Ectodermal cell (in vitro differentiated cells): ENCODE results near the gene RBMS3.

ENCODE experiments used
- H3K27ac ChIP-seq: 2 replicates; pipeline ENCODE4 v1.7.0; 2013; ENCODE audit warnings: mild to moderate bottlenecking, low read depth, low read length; ENCODE audit not compliant: insufficient read depth, poor library complexity, severe bottlenecking
- H3K27me3 ChIP-seq: 2 replicates; pipeline ENCODE4 v1.7.0; 2013; ENCODE audit warnings: mild to moderate bottlenecking, low read length; ENCODE audit not compliant: insufficient read depth, control insufficient read depth, poor library complexity, severe bottlenecking
- H3K36me3 ChIP-seq: one replicate; pipeline ENCODE4 v1.7.0; 2013; ENCODE audit warnings: low read length; ENCODE audit not compliant: control insufficient read depth, insufficient read depth
- H3K4me1 ChIP-seq: one replicate; pipeline ENCODE4 v1.7.0; 2013; ENCODE audit warnings: low read length; ENCODE audit not compliant: control insufficient read depth, insufficient read depth
- H3K4me3 ChIP-seq: 2 replicates; pipeline ENCODE4 v1.7.0; 2013; ENCODE audit warnings: low read depth, low read length, control low read depth; ENCODE audit not compliant: insufficient read depth
- H3K9me3 ChIP-seq: 2 replicates; pipeline ENCODE4 v1.7.0; 2013; ENCODE audit warnings: mild to moderate bottlenecking, low read length, moderate library complexity; ENCODE audit not compliant: control insufficient read depth
- WGBS, 2 experiments: methylation state at CpG; one replicate each; pipeline ENCODE4 v1.1.7; 2013; ENCODE audit warnings: missing lambda C conversion rate in 2 of 2; 5-methylcytosine and 5-hydroxymethylcytosine counted together

Gene RBMS3

GRCh38 chr3:29952431-29952830, 671.6 kb downstream of the RBMS3 start:
- no peak overlapping the region for H3K4me3 ChIP-seq
- H3K4me1 ChIP-seq: no peaks in the 10 kb centered on the region
- H3K9me3 ChIP-seq: no peaks in the 10 kb centered on the region
- H3K36me3 ChIP-seq: no peaks in the 10 kb centered on the region
- H3K27ac ChIP-seq: no peak overlapping the region
- no peaks in the 10 kb centered on the region for H3K27me3 ChIP-seq
- WGBS, 2 experiments: no CpG with 5 or more reads among the region's 1 CpG

- no peaks in the 10 kb centered on the region for H3K27me3 ChIP-seq
- H3K4me3 ChIP-seq: no peak overlapping the region
- H3K9me3 ChIP-seq: no peaks in the 10 kb centered on the region
- H3K27ac ChIP-seq: no peak overlapping the region
- no peaks in the 10 kb centered on the region for H3K4me1 ChIP-seq
- H3K36me3 ChIP-seq: no peaks in the 10 kb centered on the region
- 97 to 100% methylated on average over 1 of the region's 1 CpG for WGBS, 2 experiments
These were observed 674.5 kb downstream of the RBMS3 start for GRCh38 chr3:29955413-29955812.

- Histone ChIP-seq H3K9me3 (no peaks in the 10 kb centered on the region), H3K4me3 (no peak overlapping the region), H3K36me3 (no peaks in the 10 kb centered on the region), H3K27me3 (no peaks in the 10 kb centered on the region), H3K4me1 (no peaks in the 10 kb centered on the region), H3K27ac (no peak overlapping the region)
- 96 to 100% methylated on average over 1 of the region's 1 CpG for WGBS, 2 experiments
These were observed 677.9 kb downstream of the RBMS3 start for GRCh38 chr3:29958816-29959215.

- Histone ChIP-seq H3K27me3 (no peaks in the 10 kb centered on the region), H3K36me3 (no peaks in the 10 kb centered on the region), H3K4me1 (peaks cover 11% of the 10 kb centered on the region), H3K4me3 (no peak overlapping the region), H3K27ac (peak overlapping the region; percentile 77), H3K9me3 (no peaks in the 10 kb centered on the region)
- WGBS, 2 experiments: 68 to 81% methylated on average over 2 of the region's 2 CpGs
These were observed 691.0 kb downstream of the RBMS3 start for GRCh38 chr3:29971895-29972294.

GRCh38 chr3:29972320-29972993, 691.6 kb downstream of the RBMS3 start:
- Histone ChIP-seq H3K9me3 (no peaks in the 10 kb centered on the region), H3K4me3 (no peak overlapping the region), H3K27me3 (no peaks in the 10 kb centered on the region), H3K36me3 (no peaks in the 10 kb centered on the region), H3K4me1 (peaks cover 11% of the 10 kb centered on the region), H3K27ac (peak overlapping the region; percentile 77)
- WGBS, 2 experiments: 0 to 6% methylated on average over 2 to 3 of the region's 3 CpGs

- peak overlapping the region; percentile 70 for H3K27ac ChIP-seq
- H3K4me1 ChIP-seq: peaks cover 11% of the 10 kb centered on the region
- 74 to 89% methylated on average over 1 of the region's 1 CpG for WGBS, 2 experiments
- H3K36me3 ChIP-seq: no peaks in the 10 kb centered on the region
- no peaks in the 10 kb centered on the region for H3K9me3 ChIP-seq
- H3K27me3 ChIP-seq: no peaks in the 10 kb centered on the region
- H3K4me3 ChIP-seq: no peak overlapping the region
These were observed 692.9 kb downstream of the RBMS3 start for GRCh38 chr3:29973763-29974162.

- 91 to 99% methylated on average over 4 to 5 of the region's 5 CpGs for WGBS, 2 experiments
- no peaks in the 10 kb centered on the region for H3K36me3 ChIP-seq
- H3K4me3 ChIP-seq: no peak overlapping the region
- H3K27ac ChIP-seq: no peak overlapping the region
- peaks cover 5% of the 10 kb centered on the region for H3K4me1 ChIP-seq
- H3K9me3 ChIP-seq: no peaks in the 10 kb centered on the region
- no peaks in the 10 kb centered on the region for H3K27me3 ChIP-seq
These were observed 696.0 kb downstream of the RBMS3 start for GRCh38 chr3:29976871-29977270.

GRCh38 chr3:29977360-29977759, 696.5 kb downstream of the RBMS3 start:
- 89 to 100% methylated on average over 1 to 2 of the region's 2 CpGs for WGBS, 2 experiments
- no peaks in the 10 kb centered on the region for H3K9me3 ChIP-seq
- no peaks in the 10 kb centered on the region for H3K27me3 ChIP-seq
- H3K4me3 ChIP-seq: no peak overlapping the region
- H3K27ac ChIP-seq: no peak overlapping the region
- H3K36me3 ChIP-seq: no peaks in the 10 kb centered on the region
- peaks cover 3% of the 10 kb centered on the region for H3K4me1 ChIP-seq

GRCh38 chr3:29978036-29978435, 697.2 kb downstream of the RBMS3 start:
- no peaks in the 10 kb centered on the region for H3K9me3 ChIP-seq
- H3K4me1 ChIP-seq: peaks cover 1% of the 10 kb centered on the region
- no peak overlapping the region for H3K4me3 ChIP-seq
- H3K27ac ChIP-seq: no peak overlapping the region
- no peaks in the 10 kb centered on the region for H3K36me3 ChIP-seq
- H3K27me3 ChIP-seq: no peaks in the 10 kb centered on the region

GRCh38 chr3:29991198-29991597, 710.3 kb downstream of the RBMS3 start:
- Histone ChIP-seq H3K4me1 (no peaks in the 10 kb centered on the region), H3K4me3 (no peak overlapping the region), H3K36me3 (no peaks in the 10 kb centered on the region), H3K27ac (no peak overlapping the region), H3K9me3 (no peaks in the 10 kb centered on the region), H3K27me3 (no peaks in the 10 kb centered on the region)

- no peak overlapping the region for H3K4me3 ChIP-seq
- peaks cover 6% of the 10 kb centered on the region for H3K4me1 ChIP-seq
- no peaks in the 10 kb centered on the region for H3K9me3 ChIP-seq
- WGBS, 2 experiments: 88% methylated on average over 1 of the region's 1 CpG; no CpG with 5 or more reads in 1 of the 2 experiments
- no peak overlapping the region for H3K27ac ChIP-seq
- no peaks in the 10 kb centered on the region for H3K36me3 ChIP-seq
- no peaks in the 10 kb centered on the region for H3K27me3 ChIP-seq
These were observed 721.9 kb downstream of the RBMS3 start for GRCh38 chr3:30002797-30003196.
